Astrocyte (in vitro differentiated cells and primary cell): ENCODE data around the gene CYSTM1. TPM values are rescaled to one million over a fixed set of nuclear protein-coding genes. Genes with fewer than 3 reads are reported as not detected.

ENCODE experiments used
- DNase-seq: peaks from one replicate; pipeline ENCODE4 v3.0.0-alpha.2; 2010; ENCODE audit warnings: low read depth
- FAIRE-seq: peaks from 2 replicates; lab custom pipeline; 2011; peaks lifted over from hg19 to GRCh38; lab: Jason Lieb, UNC
- H2AFZ ChIP-seq: 2 replicates; pipeline ENCODE4 v1.6.0; 2012; ENCODE audit warnings: low read depth, low read length, inconsistent platforms
- H3K27ac ChIP-seq: 2 replicates; pipeline ENCODE4 v1.5.1; 2011; ENCODE audit warnings: low read depth, low read length, inconsistent platforms
- H3K27me3 ChIP-seq: 2 replicates; pipeline ENCODE4 v1.6.0; 2011; ENCODE audit warnings: low read length, inconsistent platforms; ENCODE audit not compliant: insufficient read depth
- H3K36me3 ChIP-seq: 2 replicates; pipeline ENCODE4 v1.5.1; 2011; ENCODE audit warnings: low read length, inconsistent platforms; ENCODE audit not compliant: insufficient read depth
- H3K4me1 ChIP-seq: 2 replicates; pipeline ENCODE4 v1.5.1; 2011; ENCODE audit warnings: low read length, inconsistent platforms; ENCODE audit not compliant: insufficient read depth
- H3K4me2 ChIP-seq: 2 replicates; pipeline ENCODE4 v1.6.0; 2012; ENCODE audit warnings: low read length, inconsistent platforms
- H3K4me3 ChIP-seq: 2 replicates; pipeline ENCODE4 v1.5.1; 2011; ENCODE audit warnings: low read depth, mild to moderate bottlenecking, low read length, inconsistent platforms; ENCODE audit not compliant: insufficient read depth
- H3K79me2 ChIP-seq: 2 replicates; pipeline ENCODE4 v1.6.0; 2012; ENCODE audit warnings: mild to moderate bottlenecking, low read length, inconsistent platforms; ENCODE audit not compliant: insufficient read depth
- H3K9ac ChIP-seq: 2 replicates; pipeline ENCODE4 v1.6.0; 2012; ENCODE audit warnings: mild to moderate bottlenecking, low read length, inconsistent platforms
- H3K9me3 ChIP-seq: 2 replicates; pipeline ENCODE4 v1.5.1; 2012; ENCODE audit warnings: low read depth, mild to moderate bottlenecking, low read length, inconsistent platforms; ENCODE audit not compliant: insufficient read depth
- H4K20me1 ChIP-seq: 2 replicates; pipeline ENCODE4 v1.6.0; 2012; ENCODE audit warnings: low read length, inconsistent platforms; ENCODE audit not compliant: insufficient read depth
- H3K27ac Mint-ChIP-seq: one replicate; pipeline ENCODE4 v1.8.0; 2021; ENCODE audit warnings: mild to moderate bottlenecking, mixed read lengths; ENCODE audit not compliant: unreplicated experiment
- H3K27me3 Mint-ChIP-seq: one replicate; pipeline ENCODE4 v1.8.0; 2021; ENCODE audit warnings: low read depth, mixed read lengths; ENCODE audit not compliant: unreplicated experiment
- H3K36me3 Mint-ChIP-seq: one replicate; pipeline ENCODE4 v1.8.0; 2021; ENCODE audit warnings: low read depth, mixed read lengths; ENCODE audit not compliant: unreplicated experiment
- H3K4me1 Mint-ChIP-seq: one replicate; pipeline ENCODE4 v1.8.0; 2021; ENCODE audit warnings: low read depth, mixed read lengths; ENCODE audit not compliant: unreplicated experiment
- H3K4me3 Mint-ChIP-seq: one replicate; pipeline ENCODE4 v1.8.0; 2021; ENCODE audit warnings: mild to moderate bottlenecking, moderate library complexity, mixed read lengths; ENCODE audit not compliant: unreplicated experiment
- H3K9me3 Mint-ChIP-seq: one replicate; pipeline ENCODE4 v1.8.0; 2021; ENCODE audit warnings: mild to moderate bottlenecking, mixed read lengths; ENCODE audit not compliant: unreplicated experiment
- CTCF ChIP-seq: IDR thresholded peaks from 2 replicates; pipeline ENCODE4 v1.5.1; 2011; ENCODE audit warnings: low read depth, mild to moderate bottlenecking, inconsistent platforms, low read length, moderate library complexity; ENCODE audit not compliant: insufficient read depth
- EZH2 ChIP-seq: IDR thresholded peaks from 2 replicates; pipeline ENCODE4 v1.6.1; 2012; ENCODE audit warnings: mild to moderate bottlenecking, low read length, inconsistent platforms; ENCODE audit not compliant: insufficient read depth
- total RNA-seq: library from RNA; stranded (reverse); gene quantifications from 2 replicates; pipeline ENCODE4 v1.2.1, GENCODE V29; 2021

The CYSTM1 gene
- total RNA-seq, 1 donor from 2014 or later, result 46.3 TPM

DNA sequence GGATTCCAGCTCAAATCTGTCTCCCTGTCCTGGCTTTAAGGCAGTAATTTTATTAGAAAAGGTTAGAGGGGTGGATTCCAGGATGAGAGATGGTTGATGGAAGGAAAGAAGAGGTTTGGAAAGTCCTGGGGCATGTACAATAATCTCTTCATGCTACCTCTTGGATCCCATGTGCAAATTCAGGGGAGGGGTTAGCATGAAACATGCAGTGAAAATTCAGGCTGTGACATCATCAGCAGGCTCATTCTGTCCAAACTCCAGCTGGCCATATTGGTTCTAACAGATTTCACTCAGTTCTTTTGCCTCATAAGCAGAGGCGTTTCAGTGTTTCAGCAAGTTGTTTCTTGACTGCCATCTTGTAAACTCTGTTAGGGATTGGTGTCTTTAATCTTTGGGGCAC lies 55.4 kb downstream of the CYSTM1 start:
- Mint-ChIP-seq H3K27ac (no peak overlapping the region), H3K4me1 (no peaks in the 10 kb centered on the region), H3K9me3 (no peaks in the 10 kb centered on the region), H3K27me3 (no peaks in the 10 kb centered on the region), H3K4me3 (no peak overlapping the region), H3K36me3 (peaks cover 7% of the 10 kb centered on the region)
- no peak for DNase-seq
- no peak for TF ChIP-seq EZH2
- TF ChIP-seq CTCF, result no peak
- Histone ChIP-seq H3K27me3 (no peaks in the 10 kb centered on the region), H3K79me2 (no peaks in the 10 kb centered on the region), H4K20me1 (no peaks in the 10 kb centered on the region), H3K9ac (no peak overlapping the region), H2AFZ (no peak overlapping the region), H3K36me3 (no peaks in the 10 kb centered on the region), H3K4me1 (no peaks in the 10 kb centered on the region), H3K4me3 (no peak overlapping the region), H3K9me3 (no peaks in the 10 kb centered on the region), H3K27ac (no peak overlapping the region), H3K4me2 (no peak overlapping the region)
- FAIRE-seq, result no peak

GRCh38 chr5:140232731-140233130 lies 57.7 kb downstream of the CYSTM1 start:
- H3K27ac Mint-ChIP-seq, result no peak overlapping the region
- H3K4me3 Mint-ChIP-seq, result no peak overlapping the region
- no peaks in the 10 kb centered on the region for H3K27me3 ChIP-seq

More at GRCh38 chr5:140232731-140233130, 57.7 kb downstream of the CYSTM1 start:
- Histone ChIP-seq H3K27ac (no peak overlapping the region), H3K79me2 (no peaks in the 10 kb centered on the region), H3K9ac (no peak overlapping the region), H3K4me1 (no peaks in the 10 kb centered on the region), H3K4me3 (no peak overlapping the region), H2AFZ (no peak overlapping the region), H4K20me1 (no peaks in the 10 kb centered on the region), H3K4me2 (no peak overlapping the region), H3K9me3 (no peaks in the 10 kb centered on the region), H3K36me3 (no peaks in the 10 kb centered on the region)
- FAIRE-seq (no peak), DNase-seq (no peak)
- Mint-ChIP-seq H3K9me3 (no peaks in the 10 kb centered on the region), H3K27me3 (no peaks in the 10 kb centered on the region), H3K36me3 (peaks cover 4% of the 10 kb centered on the region), H3K4me1 (no peaks in the 10 kb centered on the region)
- no peak for TF ChIP-seq CTCF
- TF ChIP-seq EZH2, result no peak
